Right hindlimb (tissue), 1 donor: ENCODE measurements around the gene NMT1.

Source experiments
- DNase-seq: peaks from one replicate; pipeline ENCODE4 v3.0.0-alpha.2; 2018

NMT1 gene

GRCh38 chr17:45106096-45106495 lies 45.0 kb downstream of the NMT1 start:
- peak; percentile 34 for DNase-seq

- no peak for DNase-seq
Measured at GRCh38 chr17:45106582-45106981, 45.5 kb downstream of the NMT1 start.

GRCh38 chr17:45107293-45108010 lies 46.3 kb downstream of the NMT1 start:
- peak; percentile 57 for DNase-seq

GRCh38 chr17:45108051-45108450 lies 46.9 kb downstream of the NMT1 start:
- DNase-seq, result no peak

GRCh38 chr17:45108595-45109521 lies 47.7 kb downstream of the NMT1 start:
- peak; percentile 16 for DNase-seq

- peak; percentile 22 for DNase-seq
Measured at GRCh38 chr17:45110676-45111611, 49.8 kb downstream of the NMT1 start.

- DNase-seq, result no peak
Measured at GRCh38 chr17:45111850-45112249, 50.7 kb downstream of the NMT1 start.

- DNase-seq, result no peak
Measured at GRCh38 chr17:45112559-45113423, 51.7 kb downstream of the NMT1 start.

GRCh38 chr17:45113424-45113754 lies 52.3 kb downstream of the NMT1 start:
- DNase-seq, result no peak

GRCh38 chr17:45114117-45114932 lies 53.2 kb downstream of the NMT1 start:
- DNase-seq, result no peak

GRCh38 chr17:45115015-45115625 lies 54.0 kb downstream of the NMT1 start:
- no peak for DNase-seq

- no peak for DNase-seq
Measured at GRCh38 chr17:45115871-45116270, 54.8 kb downstream of the NMT1 start.

GRCh38 chr17:45116434-45117016 lies 55.4 kb downstream of the NMT1 start:
- no peak for DNase-seq

- no peak for DNase-seq
Measured at GRCh38 chr17:45117334-45117733, 56.2 kb downstream of the NMT1 start.

- DNase-seq, result no peak
Measured at GRCh38 chr17:45117848-45118646, 56.9 kb downstream of the NMT1 start.

- no peak for DNase-seq
Measured at GRCh38 chr17:45118691-45119090, 57.6 kb downstream of the NMT1 start.

- peak; percentile 19 for DNase-seq
Measured at GRCh38 chr17:45119964-45120363, 58.8 kb downstream of the NMT1 start.

- DNase-seq, result no peak
Measured at GRCh38 chr17:45120558-45120957, 59.4 kb downstream of the NMT1 start.

- peak; percentile 20 for DNase-seq
Measured at GRCh38 chr17:45121055-45121454, 59.9 kb downstream of the NMT1 start.
